B cell (primary cell): ENCODE measurements around the gene ZNF705A.

ENCODE experiments used
- CTCF ChIP-seq: fragments of 200-600 bp; IDR thresholded peaks from one replicate; pipeline ENCODE4 v1.8.0; 2022; ENCODE audit warnings: antibody characterized with exemption, mild to moderate bottlenecking
- EZH2 ChIP-seq: IDR thresholded peaks from 2 replicates; pipeline ENCODE4 v1.6.1; 2012; ENCODE audit warnings: borderline replicate concordance, low read depth, mild to moderate bottlenecking, moderate library complexity, low read length; ENCODE audit not compliant: insufficient read depth, poor library complexity, severe bottlenecking

- TF ChIP-seq CTCF (no peak), EZH2 (no peak)
Measured at GRCh38 chr12:8156845-8157244, at the start of gene ZNF705A.
